PC-3 (cell line): ENCODE measurements around the gene LGMN. TPM values are rescaled to one million over a fixed set of nuclear protein-coding genes. Genes with fewer than 3 reads are reported as not detected.

Experiments
- ATAC-seq: fragments of 200-7000 bp; cut with Tn5 transposase; 2 replicates; pipeline ENCODE4 v1.9.1; 2020; ENCODE audit warnings: mild to moderate bottlenecking, moderate library complexity
- BruUV-seq: library from RNA; stranded (reverse); fragments of 400-500 nt; replicated peaks from 2 replicates; lab custom pipeline; 2021; lab: Mats Ljungman, UMichigan
- CTCF ChIA-PET: fragments of 300-600 bp; sonication (Branson Sonifier 250); formaldehyde crosslinking; loops from one replicate; lab custom pipeline; 2022; ENCODE audit warnings: antibody characterized with exemption; lab: Charles Lee
- POLR2A ChIA-PET: fragments of 300-600 bp; sonication (Branson Sonifier 250); formaldehyde crosslinking; loops from one replicate; lab custom pipeline; 2022; ENCODE audit warnings: antibody characterized with exemption; ENCODE audit not compliant: unreplicated experiment; lab: Charles Lee
- DNase-seq: peaks from one replicate; pipeline ENCODE4 v3.0.0-alpha.2; 2015
- H2AFZ ChIP-seq: fragments of 300-600 bp; sonication (generic); 2 replicates; pipeline ENCODE4 v1.6.0; 2016; ENCODE audit warnings: antibody characterized with exemption, low read length
- H3F3A ChIP-seq: fragments of 300-600 bp; sonication (generic); one replicate; pipeline ENCODE4 v1.6.0; 2017; ENCODE audit warnings: antibody characterized with exemption, low read length, control low read depth, mild to moderate bottlenecking; ENCODE audit not compliant: unreplicated experiment
- H3K27ac ChIP-seq: fragments of 300-600 bp; sonication (generic); 2 replicates; pipeline ENCODE4 v1.5.1; 2016; ENCODE audit warnings: mild to moderate bottlenecking, low read length
- H3K27me3 ChIP-seq: fragments of 300-600 bp; sonication (generic); 2 replicates; pipeline ENCODE4 v1.6.1; 2016; ENCODE audit warnings: low read length, mixed read lengths
- H3K36me3 ChIP-seq: fragments of 300-600 bp; sonication (generic); 2 replicates; pipeline ENCODE4 v1.6.1; 2016; ENCODE audit warnings: low read depth, mixed run types, low read length, mixed read lengths
- H3K4me1 ChIP-seq: fragments of 300-600 bp; sonication (generic); 2 replicates; pipeline ENCODE4 v1.5.1; 2016; ENCODE audit warnings: low read length; ENCODE audit not compliant: insufficient read depth
- H3K4me2 ChIP-seq: fragments of 300-600 bp; sonication (generic); 2 replicates; pipeline ENCODE4 v1.6.0; 2016; ENCODE audit warnings: low read length
- H3K4me3 ChIP-seq: fragments of 300-600 bp; sonication (generic); 2 replicates; pipeline ENCODE4 v1.5.1; 2016; ENCODE audit warnings: mild to moderate bottlenecking, low read length, mixed read lengths
- H3K79me2 ChIP-seq: fragments of 300-600 bp; sonication (generic); 2 replicates; pipeline ENCODE4 v1.6.1; 2017; ENCODE audit warnings: low read length, mixed read lengths
- H3K9ac ChIP-seq: fragments of 300-600 bp; sonication (generic); 2 replicates; pipeline ENCODE4 v1.6.0; 2016; ENCODE audit warnings: mild to moderate bottlenecking, low read length
- H3K9me2 ChIP-seq: fragments of 300-600 bp; sonication (generic); replicated peaks from 2 replicates; pipeline ENCODE4 v1.6.1; 2016; ENCODE audit warnings: mixed run types, low read length, mixed read lengths
- H3K9me3 ChIP-seq: fragments of 300-600 bp; sonication (generic); 2 replicates; pipeline ENCODE4 v1.6.1; 2016; ENCODE audit warnings: low read length, mixed read lengths
- H4K20me1 ChIP-seq: fragments of 300-600 bp; sonication (generic); 2 replicates; pipeline ENCODE4 v1.6.1; 2016; ENCODE audit warnings: low read length, mixed read lengths
- EZH2 ChIP-seq: fragments of 300-600 bp; sonication (generic); IDR thresholded peaks from one replicate; pipeline ENCODE4 v1.6.1; 2017; ENCODE audit warnings: antibody characterized with exemption, mild to moderate bottlenecking, low read length; ENCODE audit not compliant: unreplicated experiment
- EZH2phosphoT487 ChIP-seq: fragments of 300-600 bp; sonication (generic); IDR thresholded peaks from 2 replicates; pipeline ENCODE4 v1.6.1; 2018; ENCODE audit warnings: mild to moderate bottlenecking, antibody characterized with exemption, low read length, borderline replicate concordance
- intact Hi-C: fragments of 100-400 bp; cut with micrococcal nuclease; formaldehyde crosslinking; loops from 2 replicates; pipeline ENCODE4 v1.9.0; 2023
- total RNA-seq: library from RNA; depleted of rRNA; stranded (reverse); fragments of >200 nt; gene quantifications from 2 replicates; pipeline ENCODE4 v1.2.3, GENCODE V29; 2014
- TF ChIP-seq, protein P1 (sequence below): fragments of 300-600 bp; sonication (generic); conservative IDR thresholded peaks from 2 replicates; pipeline ENCODE4 v1.5.1; 2017; ENCODE audit warnings: antibody characterized with exemption, low read depth, mild to moderate bottlenecking, low read length

The LGMN gene
- total RNA-seq, 1 experiment from 2014 or later: 46.8 TPM

DNA sequence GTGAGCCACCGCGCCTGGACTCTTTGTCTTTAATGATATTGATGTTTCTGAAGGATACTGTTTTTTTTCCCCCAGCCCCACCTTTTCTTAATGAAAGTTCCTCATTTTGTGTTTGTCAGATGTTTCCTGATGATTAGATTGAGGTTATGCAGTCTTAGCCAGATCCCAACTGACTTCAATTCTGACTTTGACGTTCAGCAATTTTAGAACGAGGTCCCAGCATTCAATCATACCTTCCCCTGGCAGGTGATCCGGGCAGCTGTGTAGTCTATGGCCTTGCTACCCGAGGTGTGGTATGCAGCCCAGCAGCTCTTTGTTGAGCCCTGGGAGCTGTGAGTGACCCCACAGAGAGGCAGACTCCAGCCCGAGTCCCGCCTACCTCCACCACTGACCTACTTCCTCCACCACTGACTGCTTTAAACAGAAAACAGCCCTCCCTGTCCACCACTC, 82.7 kb downstream of the LGMN start:
- no peak for DNase-seq
- peaks cover 7% of the 10 kb centered on the region for H3K4me1 ChIP-seq
- no peak overlapping the region for H3K4me2 ChIP-seq
- H3K79me2 ChIP-seq: no peaks in the 10 kb centered on the region
- no peak overlapping the region for H3K9ac ChIP-seq
- TF ChIP-seq EZH2 (no peak), EZH2phosphoT487 (no peak)
- TF ChIP-seq, protein P1, sequence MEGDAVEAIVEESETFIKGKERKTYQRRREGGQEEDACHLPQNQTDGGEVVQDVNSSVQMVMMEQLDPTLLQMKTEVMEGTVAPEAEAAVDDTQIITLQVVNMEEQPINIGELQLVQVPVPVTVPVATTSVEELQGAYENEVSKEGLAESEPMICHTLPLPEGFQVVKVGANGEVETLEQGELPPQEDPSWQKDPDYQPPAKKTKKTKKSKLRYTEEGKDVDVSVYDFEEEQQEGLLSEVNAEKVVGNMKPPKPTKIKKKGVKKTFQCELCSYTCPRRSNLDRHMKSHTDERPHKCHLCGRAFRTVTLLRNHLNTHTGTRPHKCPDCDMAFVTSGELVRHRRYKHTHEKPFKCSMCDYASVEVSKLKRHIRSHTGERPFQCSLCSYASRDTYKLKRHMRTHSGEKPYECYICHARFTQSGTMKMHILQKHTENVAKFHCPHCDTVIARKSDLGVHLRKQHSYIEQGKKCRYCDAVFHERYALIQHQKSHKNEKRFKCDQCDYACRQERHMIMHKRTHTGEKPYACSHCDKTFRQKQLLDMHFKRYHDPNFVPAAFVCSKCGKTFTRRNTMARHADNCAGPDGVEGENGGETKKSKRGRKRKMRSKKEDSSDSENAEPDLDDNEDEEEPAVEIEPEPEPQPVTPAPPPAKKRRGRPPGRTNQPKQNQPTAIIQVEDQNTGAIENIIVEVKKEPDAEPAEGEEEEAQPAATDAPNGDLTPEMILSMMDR: no peak
- BruUV-seq: no TSS peak
- H3K27ac ChIP-seq: no peak overlapping the region
- no peaks in the 10 kb centered on the region for H3F3A ChIP-seq
- H3K27me3 ChIP-seq: no peaks in the 10 kb centered on the region
- H2AFZ ChIP-seq: no peak overlapping the region
- H4K20me1 ChIP-seq: no peaks in the 10 kb centered on the region
- no peak for ATAC-seq
- H3K9me3 ChIP-seq: no peaks in the 10 kb centered on the region
- ChIA-PET CTCF (no interaction called here), POLR2A (no interaction called here)
- H3K9me2 ChIP-seq: no peaks in the 10 kb centered on the region
- H3K4me3 ChIP-seq: no peak overlapping the region
- intact Hi-C loops: no loop called here
- 0 out of 2 replicates have a peak, but pooled peaks cover 5% of the 10 kb centered on the region for H3K36me3 ChIP-seq

DNA sequence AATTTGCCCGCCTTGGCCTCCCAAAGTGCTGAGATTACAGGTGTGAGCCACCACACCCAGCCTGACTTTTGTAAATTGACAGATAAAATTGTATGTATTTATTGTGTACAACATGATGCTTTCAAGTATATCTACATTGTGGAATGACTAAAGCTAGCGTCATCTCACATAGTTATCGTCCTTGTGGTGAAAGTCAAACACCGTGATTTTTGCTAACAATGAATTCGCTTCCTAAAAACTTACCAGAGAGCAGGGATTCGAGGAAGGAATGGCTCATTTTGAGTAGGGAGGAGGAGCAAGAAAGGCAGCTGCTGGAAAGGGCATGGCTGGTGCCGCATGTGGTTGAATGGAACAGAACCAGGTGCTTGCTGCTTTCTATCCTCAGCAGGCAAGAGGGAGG, 85.4 kb downstream of the LGMN start:
- no TSS peak for BruUV-seq
- peak; percentile 96 for ATAC-seq

DNA sequence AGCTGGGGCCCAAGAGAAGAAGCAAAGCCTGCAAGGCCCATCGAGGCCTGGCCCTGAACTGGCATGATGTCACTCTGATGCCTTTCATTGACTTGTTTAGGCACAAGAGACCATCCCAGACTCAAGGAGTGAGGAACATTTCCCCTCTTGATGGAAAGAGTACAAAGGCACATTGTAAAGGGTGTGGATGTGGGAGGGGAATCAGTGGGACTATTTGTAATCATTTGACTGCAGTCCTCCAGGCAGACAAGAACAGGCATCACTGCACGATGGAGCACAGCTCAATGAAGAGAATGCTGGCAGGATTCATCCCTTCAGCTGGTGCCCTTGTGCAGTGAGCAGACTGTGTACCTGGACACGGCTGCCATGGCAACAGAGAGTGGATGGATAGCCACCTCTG, 87.9 kb downstream of the LGMN start:
- ATAC-seq: no peak
- CTCF ChIA-PET: no interaction called here
- H3K36me3 ChIP-seq: 0 out of 2 replicates have a peak, but pooled peaks cover 5% of the 10 kb centered on the region

More for the DNA sequence above, 85.4 kb downstream of the LGMN start:
- intact Hi-C loops: loop anchor here (1.0 kb wide), 2 partner anchors 16 to 44 kb away; no protein-coding TSS in a partner anchor
- CTCF ChIA-PET: no interaction called here
- Histone ChIP-seq H3K27ac (peak overlapping the region; percentile 74), H3K9ac (peak overlapping the region; percentile 46; the same call in 1 of the 2 replicates), H3K79me2 (no peaks in the 10 kb centered on the region), H3K9me3 (no peaks in the 10 kb centered on the region), H3K4me2 (peak overlapping the region; percentile 19), H3K4me1 (peaks cover 6% of the 10 kb centered on the region), H3K27me3 (no peaks in the 10 kb centered on the region), H3K4me3 (no peak overlapping the region), H2AFZ (0 out of 2 replicates have a peak overlapping the region, but pooled peaks have one; percentile 17), H3F3A (no peaks in the 10 kb centered on the region), H4K20me1 (no peaks in the 10 kb centered on the region), H3K9me2 (no peaks in the 10 kb centered on the region), H3K36me3 (0 out of 2 replicates have a peak, but pooled peaks cover 5% of the 10 kb centered on the region)
- TF ChIP-seq EZH2phosphoT487: no peak
- no peak for TF ChIP-seq EZH2
- TF ChIP-seq, protein P1: no peak
- POLR2A ChIA-PET: interaction anchor here (0.6 to 0.7 kb wide), 2 partner anchors 11 to 100 kb away, joined by 3 to 14 read pairs; no protein-coding TSS in a partner anchor
- peak; percentile 95 for DNase-seq

More for the DNA sequence above, 87.9 kb downstream of the LGMN start:
- no peaks in the 10 kb centered on the region for H3K9me2 ChIP-seq
- H3K9me3 ChIP-seq: no peaks in the 10 kb centered on the region
- no peak overlapping the region for H3K27ac ChIP-seq
- no peaks in the 10 kb centered on the region for H3K79me2 ChIP-seq
- H3K4me2 ChIP-seq: no peak overlapping the region
- intact Hi-C loops: no loop called here
- peaks cover 6% of the 10 kb centered on the region for H3K4me1 ChIP-seq
- no peak overlapping the region for H3K4me3 ChIP-seq
- POLR2A ChIA-PET: no interaction called here
- no peak overlapping the region for H3K9ac ChIP-seq
- H3K27me3 ChIP-seq: no peaks in the 10 kb centered on the region
- no peak overlapping the region for H2AFZ ChIP-seq
- TF ChIP-seq EZH2 (no peak), EZH2phosphoT487 (no peak)
- TF ChIP-seq, protein P1: no peak
- DNase-seq: no peak
- H4K20me1 ChIP-seq: no peaks in the 10 kb centered on the region
- no peaks in the 10 kb centered on the region for H3F3A ChIP-seq
- BruUV-seq: no TSS peak
